ENCODE measurements around the gene HOXB8.

HOXB8 gene

GRCh38 chr17:48615047-48615962 is at the start of gene HOXB8:
Gene HOXB8, minus strand, starts transcription at chr17:48615292. Its CDS starts 588 bp downstream, at chr17:48614704.
- no peak for DNase-seq (ENCODE audit: low spot score)
- in situ Hi-C loops (cut with MboI; ENCODE audit: low sequenced_read_pairs, unreplicated experiment), result no loop called here
- no peak for TF ChIP-seq CTCF (IDR thresholded peaks at IDR 0.05; ENCODE audit: borderline replicate concordance, control extremely low read depth, extremely low read depth, insufficient read depth, missing control alignments)

GRCh38 chr17:48663134-48663924 is 48.2 kb upstream of the HOXB8 start:
- no peak for TF ChIP-seq CTCF (IDR thresholded peaks at IDR 0.05; ENCODE audit: borderline replicate concordance, control extremely low read depth, extremely low read depth, insufficient read depth, missing control alignments)
- in situ Hi-C loops (cut with MboI; ENCODE audit: low sequenced_read_pairs, unreplicated experiment), result no loop called here
- DNase-seq (ENCODE audit: low spot score), result no peak

GRCh38 chr17:48655913-48656312 is 40.8 kb upstream of the HOXB8 start:
- in situ Hi-C loops (cut with MboI; ENCODE audit: low sequenced_read_pairs, unreplicated experiment), result no loop called here
- TF ChIP-seq CTCF (IDR thresholded peaks at IDR 0.05; ENCODE audit: borderline replicate concordance, control extremely low read depth, extremely low read depth, insufficient read depth, missing control alignments), result no peak
- DNase-seq (ENCODE audit: low spot score), result no peak

GRCh38 chr17:48649741-48650140 is 34.6 kb upstream of the HOXB8 start:
- no peak for DNase-seq (ENCODE audit: low spot score)
- in situ Hi-C loops (cut with MboI; ENCODE audit: low sequenced_read_pairs, unreplicated experiment), result no loop called here
- no peak for TF ChIP-seq CTCF (IDR thresholded peaks at IDR 0.05; ENCODE audit: borderline replicate concordance, control extremely low read depth, extremely low read depth, insufficient read depth, missing control alignments)

- in situ Hi-C loops (cut with MboI; ENCODE audit: low sequenced_read_pairs, unreplicated experiment), result no loop called here
- no peak for DNase-seq (ENCODE audit: low spot score)
- no peak for TF ChIP-seq CTCF (IDR thresholded peaks at IDR 0.05; ENCODE audit: borderline replicate concordance, control extremely low read depth, extremely low read depth, insufficient read depth, missing control alignments)
Observed at GRCh38 chr17:48647963-48648245, 32.8 kb upstream of the HOXB8 start.

- no peak for DNase-seq (ENCODE audit: low spot score)
- in situ Hi-C loops (cut with MboI; ENCODE audit: low sequenced_read_pairs, unreplicated experiment), result no loop called here
- TF ChIP-seq CTCF (IDR thresholded peaks at IDR 0.05; ENCODE audit: borderline replicate concordance, control extremely low read depth, extremely low read depth, insufficient read depth, missing control alignments), result no peak
Observed at GRCh38 chr17:48647103-48647962, 32.2 kb upstream of the HOXB8 start.

Measured in GM13976 (cell line).